A549 (cell line): ENCODE results near the gene DIP2C. TPM values are rescaled to one million over a fixed set of nuclear protein-coding genes. Genes with fewer than 3 reads are reported as not detected.

Source experiments
- ATAC-seq, 2 experiments: fragments of 200-7000 bp in 1 of 2; fragments of >200 bp in 1 of 2; cut with Nextera tagmentation in 1 of 2; cut with Tn5 transposase in 1 of 2; 3 replicates each; pipeline versions ENCODE4 v1.8.0 to v1.9.1; 2018 to 2020; ENCODE audit warnings: mild to moderate bottlenecking in 1 of 2, moderate library complexity in 1 of 2
- CTCF ChIA-PET: fragments of 300-600 bp; sonication (Branson Sonifier 250); formaldehyde crosslinking; extraction: SDS; loops from one replicate; lab custom pipeline; 2021; ENCODE audit warnings: antibody characterized with exemption, inconsistent platforms; lab: Yijun Ruan, JAX
- POLR2A ChIA-PET: fragments of 350-600 bp; formaldehyde crosslinking; extraction: SDS; loops from one replicate; lab custom pipeline; 2021; ENCODE audit warnings: antibody characterized with exemption, inconsistent platforms; lab: Yijun Ruan, JAX
- DNase-seq, 2 experiments: peaks; one replicate each; pipeline versions ENCODE4 v3.0.0 to v3.0.0-alpha.2; 2011 to 2016; ENCODE audit warnings: low read depth in 1 of 2, low spot score in 1 of 2
- FAIRE-seq: peaks from 2 replicates; lab custom pipeline; 2011; peaks lifted over from hg19 to GRCh38; lab: Jason Lieb, UNC
- H3K27ac ChIP-seq, 2 experiments: fragments of >200 bp; sonication (Bioruptor Twin); formaldehyde crosslinking; 3 replicates each; pipeline ENCODE4 v1.5.1; 2016 to 2017
- H3K4me1 ChIP-seq: fragments of >200 bp; sonication (Bioruptor Twin); formaldehyde crosslinking; 3 replicates; pipeline ENCODE4 v1.6.1; 2016
- H3K4me2 ChIP-seq: fragments of >200 bp; sonication (Bioruptor Twin); formaldehyde crosslinking; 3 replicates; pipeline ENCODE4 v1.6.1; 2016
- H3K4me3 ChIP-seq: fragments of >200 bp; sonication (Bioruptor Twin); formaldehyde crosslinking; 3 replicates; pipeline ENCODE4 v1.5.1; 2016
- H3K9me3 ChIP-seq: fragments of >200 bp; sonication (Bioruptor Twin); formaldehyde crosslinking; 3 replicates; pipeline ENCODE4 v1.6.1; 2016
- BCL3 ChIP-seq: fragments of >200 bp; sonication (Bioruptor Twin); formaldehyde crosslinking; IDR thresholded peaks from 3 replicates; pipeline ENCODE4 v1.6.1; 2016
- BHLHE40 ChIP-seq: IDR thresholded peaks from 2 replicates; pipeline ENCODE4 v1.6.1; 2012; ENCODE audit warnings: low read depth, low read length, inconsistent platforms
- CBX2 ChIP-seq: fragments of 200-600 bp; sonication (generic); IDR thresholded peaks from 2 replicates; pipeline ENCODE4 v1.6.1; 2016; ENCODE audit warnings: low read depth, mild to moderate bottlenecking, borderline replicate concordance
- ESRRA ChIP-seq: fragments of 150-350 bp; IDR thresholded peaks from 2 replicates; pipeline ENCODE4 v1.6.1; 2014; ENCODE audit warnings: mild to moderate bottlenecking, low read length, borderline replicate concordance
- FOSL2 ChIP-seq, 2 experiments: fragments of 450-650 bp in 1 of 2; fragments of >200 bp in 1 of 2; sonication (Bioruptor Twin) in 1 of 2; formaldehyde crosslinking; IDR thresholded peaks; 2 replicates each; pipeline versions ENCODE4 v1.5.0 to v1.6.1; 2016 to 2020; ENCODE audit warnings: mild to moderate bottlenecking in 1 of 2, moderate library complexity in 1 of 2
- FOXS1 ChIP-seq: fragments of 250-450 bp; sonication (Bioruptor Pico); IDR thresholded peaks from 2 replicates; pipeline ENCODE4 v1.5.0; 2020; ENCODE audit warnings: mild to moderate bottlenecking, moderate library complexity
- HOXA7 ChIP-seq: fragments of 250-450 bp; sonication (Bioruptor Pico); IDR thresholded peaks from 2 replicates; pipeline ENCODE4 v1.5.0; 2020; ENCODE audit warnings: mild to moderate bottlenecking, moderate library complexity
- JUN ChIP-seq, 2 experiments: fragments of >200 bp; sonication (Bioruptor Twin); formaldehyde crosslinking; IDR thresholded peaks; 2 replicates in 1 of 2; 3 replicates in 1 of 2; pipeline ENCODE4 v1.6.1; 2016 to 2017
- JUNB ChIP-seq: fragments of >200 bp; sonication (Bioruptor Twin); formaldehyde crosslinking; IDR thresholded peaks from 2 replicates; pipeline ENCODE4 v1.6.1; 2016
- KDM1A ChIP-seq: fragments of 200-600 bp; sonication (generic); IDR thresholded peaks from 2 replicates; pipeline ENCODE4 v1.6.1; 2016; ENCODE audit warnings: low read depth, mild to moderate bottlenecking
- NR3C1 ChIP-seq: fragments of >200 bp; sonication (Bioruptor Twin); formaldehyde crosslinking; IDR thresholded peaks from 3 replicates; pipeline ENCODE4 v1.6.1; 2017
- PHF8 ChIP-seq: fragments of 200-600 bp; sonication (generic); IDR thresholded peaks from 2 replicates; pipeline ENCODE4 v1.6.1; 2016; ENCODE audit warnings: low read depth, mild to moderate bottlenecking, antibody characterized with exemption, moderate library complexity, borderline replicate concordance
- RCOR1 ChIP-seq: fragments of 150-350 bp; IDR thresholded peaks from 2 replicates; pipeline ENCODE4 v1.6.1; 2014; ENCODE audit warnings: antibody characterized with exemption, low read length, low read depth
- RFX5 ChIP-seq: fragments of 450-650 bp; IDR thresholded peaks from 2 replicates; pipeline ENCODE4 v1.7.1; 2014; ENCODE audit warnings: antibody characterized with exemption, mild to moderate bottlenecking, moderate library complexity
- RNF2 ChIP-seq: fragments of 200-600 bp; sonication (generic); IDR thresholded peaks from 2 replicates; pipeline ENCODE4 v1.6.1; 2016; ENCODE audit warnings: low read depth, mild to moderate bottlenecking, antibody characterized with exemption, moderate library complexity, borderline replicate concordance
- SMC3 ChIP-seq: fragments of >200 bp; sonication (Bioruptor Twin); formaldehyde crosslinking; IDR thresholded peaks from 3 replicates; pipeline ENCODE4 v1.6.1; 2018; ENCODE audit warnings: inconsistent platforms
- TFCP2L1 ChIP-seq: fragments of 250-450 bp; sonication (Bioruptor Pico); IDR thresholded peaks from 2 replicates; pipeline ENCODE4 v1.5.0; 2021; ENCODE audit warnings: mild to moderate bottlenecking
- ZC3H11A ChIP-seq: fragments of 450-650 bp; IDR thresholded peaks from 2 replicates; pipeline ENCODE4 v1.6.1; 2014; ENCODE audit warnings: antibody characterized with exemption, mild to moderate bottlenecking
- ZFP36 ChIP-seq: fragments of 450-650 bp; IDR thresholded peaks from 2 replicates; pipeline ENCODE4 v1.6.1; 2014; ENCODE audit warnings: borderline replicate concordance; ENCODE audit not compliant: partially characterized antibody
- ZNF302 ChIP-seq: fragments of 250-450 bp; sonication (Bioruptor Pico); IDR thresholded peaks from 2 replicates; pipeline ENCODE4 v1.9.0; 2021; ENCODE audit warnings: inconsistent platforms, mild to moderate bottlenecking, moderate library complexity
- ZSCAN20 ChIP-seq: fragments of 250-450 bp; sonication (Bioruptor Pico); IDR thresholded peaks from 2 replicates; pipeline ENCODE4 v1.8.0; 2022; ENCODE audit warnings: mild to moderate bottlenecking, moderate library complexity
- WGBS: methylation state at CpG from one replicate; pipeline ENCODE4 v1.1.6; 2017; ENCODE audit errors: missing lambda C conversion rate; 5-methylcytosine and 5-hydroxymethylcytosine counted together
- polyA plus RNA-seq, 4 experiments: library from polyadenylated mRNA; depleted of rRNA in 3 of 4; stranded (reverse); fragments of >200 nt; fragmentation: RNase III in 1 of 4; extraction: RNeasy Plus Mini Kit Qiagen cat#74134 plus additional on column Dnase treatment in 1 of 4; gene quantifications; 2 replicates in 3 of 4; 3 replicates in 1 of 4; pipeline ENCODE4 v1.2.3, GENCODE V29; 2011 to 2017
- TF ChIP-seq, protein P1 (sequence below): IDR thresholded peaks from 2 replicates; pipeline ENCODE4 v1.6.1; 2012

DIP2C gene
- polyA plus RNA-seq, 2 of the 4 experiments (the other 2 are of a cell fraction): 3.7 to 5.0 TPM

DNA sequence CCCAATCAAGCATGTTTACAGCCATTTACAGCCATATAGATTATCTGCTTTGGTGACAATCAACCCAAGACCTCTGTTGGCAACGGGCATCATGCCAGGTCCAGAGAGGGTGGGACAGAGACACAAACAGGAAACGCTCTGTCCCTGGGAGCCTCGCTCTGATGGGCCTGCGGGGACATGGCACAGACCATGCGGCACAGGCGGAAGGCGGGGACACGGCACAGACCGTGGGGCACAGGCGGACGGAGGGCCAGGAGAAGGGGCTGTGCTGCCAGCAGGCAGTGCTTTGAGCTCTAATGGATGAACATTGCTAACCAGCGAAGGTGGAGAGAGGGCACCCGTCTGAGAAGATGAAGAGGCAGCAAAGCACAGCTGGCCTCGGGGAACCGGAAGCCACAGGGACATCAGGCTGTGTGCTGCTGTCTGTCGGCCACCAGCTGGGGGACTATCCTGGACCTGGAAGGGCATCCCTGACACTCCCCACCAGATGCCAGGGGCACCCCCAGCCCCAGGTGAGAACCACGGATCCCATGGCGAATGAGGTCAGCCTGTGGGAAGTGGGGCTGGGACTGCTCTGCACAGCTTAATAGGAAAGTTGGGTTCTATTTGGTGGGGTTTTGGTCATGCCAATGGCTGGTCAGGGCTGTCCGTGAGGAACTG is 61.0 kb downstream of the DIP2C start:
- 89% methylated on average over 17 of the region's 19 CpGs for WGBS
- no peak overlapping the region for H3K4me2 ChIP-seq
- ChIA-PET CTCF (no interaction called here), POLR2A (no interaction called here)
- TF ChIP-seq HOXA7 (CRISPR knock-in tag): no peak
- TF ChIP-seq JUN (IDR thresholded peaks at IDR 0.05): no peak
- TF ChIP-seq KDM1A: no peak
- no peak for TF ChIP-seq NR3C1
- no peak for TF ChIP-seq ZNF302 (CRISPR knock-in tag)
- no peak for TF ChIP-seq FOSL2 (IDR thresholded peaks at IDR 0.05)
- no peak for TF ChIP-seq FOSL2 (CRISPR knock-in tag; IDR thresholded peaks at IDR 0.05)
- no peak for TF ChIP-seq PHF8
- TF ChIP-seq, protein P1, sequence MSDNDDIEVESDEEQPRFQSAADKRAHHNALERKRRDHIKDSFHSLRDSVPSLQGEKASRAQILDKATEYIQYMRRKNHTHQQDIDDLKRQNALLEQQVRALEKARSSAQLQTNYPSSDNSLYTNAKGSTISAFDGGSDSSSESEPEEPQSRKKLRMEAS: no peak
- TF ChIP-seq RFX5: no peak
- TF ChIP-seq FOXS1: no peak
- TF ChIP-seq RNF2: no peak
- FAIRE-seq (no peak), ATAC-seq (no peak), DNase-seq (no peak)
- no peak overlapping the region for H3K27ac ChIP-seq
- no peaks in the 10 kb centered on the region for H3K9me3 ChIP-seq
- H3K4me1 ChIP-seq: peaks cover 12% of the 10 kb centered on the region; the same call in 2 of the 3 replicates
- no peak overlapping the region for H3K4me3 ChIP-seq

DNA sequence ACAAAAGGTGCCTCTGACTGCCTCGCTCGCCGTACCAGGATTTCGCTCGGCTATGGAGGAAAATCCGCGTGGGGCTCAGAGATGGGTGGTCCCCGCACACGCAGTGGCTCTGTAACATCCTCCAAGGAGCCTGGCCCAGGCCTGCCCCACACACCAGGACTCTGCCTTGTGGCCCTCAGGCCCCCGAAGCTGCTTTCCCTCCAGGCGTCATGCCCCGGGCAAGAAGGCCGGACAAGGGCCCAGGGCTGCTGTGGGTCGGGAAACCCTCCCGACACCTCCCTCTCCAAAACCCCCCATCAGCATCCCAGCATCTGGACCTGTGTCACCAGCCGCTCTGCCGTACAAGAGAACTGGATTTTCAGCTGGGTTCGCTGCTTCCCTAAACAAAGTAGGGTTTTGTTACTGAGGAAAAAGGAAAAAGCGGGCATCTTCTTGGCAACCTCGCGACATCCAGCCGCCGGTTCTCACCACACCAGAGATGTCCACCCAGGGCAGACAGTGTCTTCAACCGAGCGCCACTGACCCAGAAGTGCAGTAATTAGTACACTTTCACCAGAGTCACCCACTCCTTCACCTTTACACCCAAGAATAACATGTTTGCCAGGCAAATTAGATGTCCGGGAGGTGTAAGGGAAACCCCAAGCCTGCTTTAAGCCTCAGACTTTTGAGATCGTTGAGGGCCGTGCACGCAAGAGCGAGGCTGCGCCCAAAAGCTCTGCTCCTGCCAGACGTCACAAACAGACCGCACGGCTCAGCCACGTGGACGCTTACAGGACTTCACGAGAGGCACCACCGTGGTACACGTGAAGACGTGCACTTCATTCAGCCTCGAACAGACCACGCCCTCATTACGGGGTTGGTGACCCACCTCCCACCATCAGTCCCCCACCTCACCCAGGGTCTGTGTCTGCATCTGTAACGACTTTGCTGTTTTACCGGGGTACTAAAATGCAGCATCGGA is 62.2 kb downstream of the DIP2C start:
- ATAC-seq: no peak
- Histone ChIP-seq H3K27ac (no peak overlapping the region), H3K4me1 (peaks cover 12% of the 10 kb centered on the region; the same call in 2 of the 3 replicates), H3K4me2 (no peak overlapping the region), H3K9me3 (no peaks in the 10 kb centered on the region), H3K4me3 (no peak overlapping the region)
- WGBS: 93% methylated on average over 45 of the region's 46 CpGs
- ChIA-PET POLR2A (no interaction called here), CTCF (no interaction called here)
- FAIRE-seq: no peak
- no peak for DNase-seq
- TF ChIP-seq ZSCAN20 (no peak), SMC3 (no peak), ZFP36 (no peak), BCL3 (no peak), FOXS1 (no peak), RCOR1 (no peak), HOXA7 (CRISPR knock-in tag) (no peak), CBX2 (no peak), ZC3H11A (no peak), TFCP2L1 (CRISPR knock-in tag) (no peak), JUNB (no peak), KDM1A (no peak), BHLHE40 (no peak), ESRRA (no peak)
